Measurements from ENCODE around the gene TFEC. TPM values are rescaled to one million over a fixed set of nuclear protein-coding genes. Genes with fewer than 3 reads are reported as not detected.

The TFEC gene
- total and polyA plus RNA-seq, 2 experiments from 2014 or later, result not detected

DNA sequence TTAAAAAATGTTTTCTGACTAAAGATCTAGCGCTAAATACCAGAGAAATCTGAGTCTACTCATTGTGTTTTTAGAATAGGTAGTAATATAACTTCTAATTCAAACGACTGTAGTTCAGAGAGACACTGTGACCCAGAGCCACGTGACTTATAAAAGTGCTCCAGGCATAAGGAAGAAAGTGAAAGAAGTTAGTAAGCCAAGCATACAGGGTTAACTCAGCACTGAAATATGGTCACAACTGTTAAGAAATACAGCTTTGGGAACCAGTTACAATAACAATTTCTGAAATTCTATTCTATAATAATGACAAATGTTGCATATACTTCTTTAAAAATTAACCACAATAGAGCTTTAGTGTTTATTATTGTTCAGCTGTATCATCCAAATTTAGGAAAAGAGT is 119.1 kb downstream of the TFEC start (continued):
- TF ChIP-seq, protein P1, sequence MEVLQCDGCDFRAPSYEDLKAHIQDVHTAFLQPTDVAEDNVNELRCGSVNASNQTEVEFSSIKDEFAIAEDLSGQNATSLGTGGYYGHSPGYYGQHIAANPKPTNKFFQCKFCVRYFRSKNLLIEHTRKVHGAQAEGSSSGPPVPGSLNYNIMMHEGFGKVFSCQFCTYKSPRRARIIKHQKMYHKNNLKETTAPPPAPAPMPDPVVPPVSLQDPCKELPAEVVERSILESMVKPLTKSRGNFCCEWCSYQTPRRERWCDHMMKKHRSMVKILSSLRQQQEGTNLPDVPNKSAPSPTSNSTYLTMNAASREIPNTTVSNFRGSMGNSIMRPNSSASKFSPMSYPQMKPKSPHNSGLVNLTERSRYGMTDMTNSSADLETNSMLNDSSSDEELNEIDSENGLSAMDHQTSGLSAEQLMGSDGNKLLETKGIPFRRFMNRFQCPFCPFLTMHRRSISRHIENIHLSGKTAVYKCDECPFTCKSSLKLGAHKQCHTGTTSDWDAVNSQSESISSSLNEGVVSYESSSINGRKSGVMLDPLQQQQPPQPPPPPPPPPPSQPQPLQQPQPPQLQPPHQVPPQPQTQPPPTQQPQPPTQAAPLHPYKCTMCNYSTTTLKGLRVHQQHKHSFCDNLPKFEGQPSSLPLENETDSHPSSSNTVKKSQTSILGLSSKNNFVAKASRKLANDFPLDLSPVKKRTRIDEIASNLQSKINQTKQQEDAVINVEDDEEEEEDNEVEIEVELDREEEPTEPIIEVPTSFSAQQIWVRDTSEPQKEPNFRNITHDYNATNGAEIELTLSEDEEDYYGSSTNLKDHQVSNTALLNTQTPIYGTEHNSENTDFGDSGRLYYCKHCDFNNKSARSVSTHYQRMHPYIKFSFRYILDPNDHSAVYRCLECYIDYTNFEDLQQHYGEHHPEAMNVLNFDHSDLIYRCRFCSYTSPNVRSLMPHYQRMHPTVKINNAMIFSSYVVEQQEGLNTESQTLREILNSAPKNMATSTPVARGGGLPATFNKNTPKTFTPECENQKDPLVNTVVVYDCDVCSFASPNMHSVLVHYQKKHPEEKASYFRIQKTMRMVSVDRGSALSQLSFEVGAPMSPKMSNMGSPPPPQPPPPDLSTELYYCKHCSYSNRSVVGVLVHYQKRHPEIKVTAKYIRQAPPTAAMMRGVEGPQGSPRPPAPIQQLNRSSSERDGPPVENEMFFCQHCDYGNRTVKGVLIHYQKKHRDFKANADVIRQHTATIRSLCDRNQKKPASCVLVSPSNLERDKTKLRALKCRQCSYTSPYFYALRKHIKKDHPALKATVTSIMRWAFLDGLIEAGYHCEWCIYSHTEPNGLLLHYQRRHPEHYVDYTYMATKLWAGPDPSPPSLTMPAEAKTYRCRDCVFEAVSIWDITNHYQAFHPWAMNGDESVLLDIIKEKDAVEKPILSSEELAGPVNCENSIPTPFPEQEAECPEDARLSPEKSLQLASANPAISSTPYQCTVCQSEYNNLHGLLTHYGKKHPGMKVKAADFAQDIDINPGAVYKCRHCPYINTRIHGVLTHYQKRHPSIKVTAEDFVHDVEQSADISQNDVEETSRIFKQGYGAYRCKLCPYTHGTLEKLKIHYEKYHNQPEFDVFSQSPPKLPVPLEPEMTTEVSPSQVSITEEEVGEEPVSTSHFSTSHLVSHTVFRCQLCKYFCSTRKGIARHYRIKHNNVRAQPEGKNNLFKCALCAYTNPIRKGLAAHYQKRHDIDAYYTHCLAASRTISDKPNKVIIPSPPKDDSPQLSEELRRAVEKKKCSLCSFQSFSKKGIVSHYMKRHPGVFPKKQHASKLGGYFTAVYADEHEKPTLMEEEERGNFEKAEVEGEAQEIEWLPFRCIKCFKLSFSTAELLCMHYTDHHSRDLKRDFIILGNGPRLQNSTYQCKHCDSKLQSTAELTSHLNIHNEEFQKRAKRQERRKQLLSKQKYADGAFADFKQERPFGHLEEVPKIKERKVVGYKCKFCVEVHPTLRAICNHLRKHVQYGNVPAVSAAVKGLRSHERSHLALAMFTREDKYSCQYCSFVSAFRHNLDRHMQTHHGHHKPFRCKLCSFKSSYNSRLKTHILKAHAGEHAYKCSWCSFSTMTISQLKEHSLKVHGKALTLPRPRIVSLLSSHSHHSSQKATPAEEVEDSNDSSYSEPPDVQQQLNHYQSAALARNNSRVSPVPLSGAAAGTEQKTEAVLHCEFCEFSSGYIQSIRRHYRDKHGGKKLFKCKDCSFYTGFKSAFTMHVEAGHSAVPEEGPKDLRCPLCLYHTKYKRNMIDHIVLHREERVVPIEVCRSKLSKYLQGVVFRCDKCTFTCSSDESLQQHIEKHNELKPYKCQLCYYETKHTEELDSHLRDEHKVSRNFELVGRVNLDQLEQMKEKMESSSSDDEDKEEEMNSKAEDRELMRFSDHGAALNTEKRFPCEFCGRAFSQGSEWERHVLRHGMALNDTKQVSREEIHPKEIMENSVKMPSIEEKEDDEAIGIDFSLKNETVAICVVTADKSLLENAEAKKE (CRISPR knock-in tag; IDR thresholded peaks at IDR 0.05), result no peak
- TF ChIP-seq EZH2phosphoT487 (IDR thresholded peaks at IDR 0.05; ENCODE audit: unreplicated experiment) (no peak), STAT1 (IDR thresholded peaks at IDR 0.05; ENCODE audit: unreplicated experiment) (no peak), EZH2 (IDR thresholded peaks at IDR 0.05; ENCODE audit: low read depth, unreplicated experiment) (no peak), ZNF331 (CRISPR knock-in tag; IDR thresholded peaks at IDR 0.05; ENCODE audit: low read depth) (no peak), NANOG (IDR thresholded peaks at IDR 0.05; ENCODE audit: borderline replicate concordance) (no peak)
- TF ChIP-seq, protein P2, sequence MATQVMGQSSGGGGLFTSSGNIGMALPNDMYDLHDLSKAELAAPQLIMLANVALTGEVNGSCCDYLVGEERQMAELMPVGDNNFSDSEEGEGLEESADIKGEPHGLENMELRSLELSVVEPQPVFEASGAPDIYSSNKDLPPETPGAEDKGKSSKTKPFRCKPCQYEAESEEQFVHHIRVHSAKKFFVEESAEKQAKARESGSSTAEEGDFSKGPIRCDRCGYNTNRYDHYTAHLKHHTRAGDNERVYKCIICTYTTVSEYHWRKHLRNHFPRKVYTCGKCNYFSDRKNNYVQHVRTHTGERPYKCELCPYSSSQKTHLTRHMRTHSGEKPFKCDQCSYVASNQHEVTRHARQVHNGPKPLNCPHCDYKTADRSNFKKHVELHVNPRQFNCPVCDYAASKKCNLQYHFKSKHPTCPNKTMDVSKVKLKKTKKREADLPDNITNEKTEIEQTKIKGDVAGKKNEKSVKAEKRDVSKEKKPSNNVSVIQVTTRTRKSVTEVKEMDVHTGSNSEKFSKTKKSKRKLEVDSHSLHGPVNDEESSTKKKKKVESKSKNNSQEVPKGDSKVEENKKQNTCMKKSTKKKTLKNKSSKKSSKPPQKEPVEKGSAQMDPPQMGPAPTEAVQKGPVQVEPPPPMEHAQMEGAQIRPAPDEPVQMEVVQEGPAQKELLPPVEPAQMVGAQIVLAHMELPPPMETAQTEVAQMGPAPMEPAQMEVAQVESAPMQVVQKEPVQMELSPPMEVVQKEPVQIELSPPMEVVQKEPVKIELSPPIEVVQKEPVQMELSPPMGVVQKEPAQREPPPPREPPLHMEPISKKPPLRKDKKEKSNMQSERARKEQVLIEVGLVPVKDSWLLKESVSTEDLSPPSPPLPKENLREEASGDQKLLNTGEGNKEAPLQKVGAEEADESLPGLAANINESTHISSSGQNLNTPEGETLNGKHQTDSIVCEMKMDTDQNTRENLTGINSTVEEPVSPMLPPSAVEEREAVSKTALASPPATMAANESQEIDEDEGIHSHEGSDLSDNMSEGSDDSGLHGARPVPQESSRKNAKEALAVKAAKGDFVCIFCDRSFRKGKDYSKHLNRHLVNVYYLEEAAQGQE (IDR thresholded peaks at IDR 0.05; ENCODE audit: unreplicated experiment), result no peak

Data from GM23338 (cell line).